ENCODE results near the gene AHNAK2. TPM values are rescaled to one million over a fixed set of nuclear protein-coding genes. Genes with fewer than 3 reads are reported as not detected.

AHNAK2 gene
- total RNA-seq, 2 donors from 2014 or later = 5.1 to 21.5 TPM

- H3K4me3 ChIP-seq = no peak overlapping the region
- H3K4me1 ChIP-seq = no peaks in the 10 kb centered on the region
- no peak overlapping the region for H3K9ac ChIP-seq (ENCODE audit: low read depth in 2 of 2, low read length in 2 of 2)
- no peaks in the 10 kb centered on the region for H3K9me3 ChIP-seq
- no peaks in the 10 kb centered on the region for H3K36me3 ChIP-seq
- TF ChIP-seq CTCF (IDR thresholded peaks at IDR 0.05) = no peak
- H3K27ac ChIP-seq = no peak overlapping the region
- H3K27me3 ChIP-seq = no peaks in the 10 kb centered on the region
- intact Hi-C loops (cut with DNase I) = no loop called here
- no peak for DNase-seq
These were observed 35.6 kb downstream of the AHNAK2 start for GRCh38 chr14:104942586-104942985.

GRCh38 chr14:104941508-104942365, 36.4 kb downstream of the AHNAK2 start:
- no peaks in the 10 kb centered on the region for H3K4me1 ChIP-seq
- intact Hi-C loops (cut with DNase I) = no loop called here
- no peak overlapping the region for H3K9ac ChIP-seq (ENCODE audit: low read depth in 2 of 2, low read length in 2 of 2)
- no peak for DNase-seq
- H3K36me3 ChIP-seq = no peaks in the 10 kb centered on the region
- no peaks in the 10 kb centered on the region for H3K27me3 ChIP-seq
- H3K9me3 ChIP-seq = no peaks in the 10 kb centered on the region
- no peak for TF ChIP-seq CTCF (IDR thresholded peaks at IDR 0.05)
- H3K4me3 ChIP-seq = no peak overlapping the region
- no peak overlapping the region for H3K27ac ChIP-seq

GRCh38 chr14:104940526-104941150, 37.5 kb downstream of the AHNAK2 start:
- no peaks in the 10 kb centered on the region for H3K36me3 ChIP-seq
- no peak for TF ChIP-seq CTCF (IDR thresholded peaks at IDR 0.05)
- H3K27ac ChIP-seq = no peak overlapping the region
- H3K9me3 ChIP-seq = no peaks in the 10 kb centered on the region
- H3K4me3 ChIP-seq = no peak overlapping the region
- peaks cover 3% of the 10 kb centered on the region for H3K27me3 ChIP-seq
- no peak for DNase-seq
- intact Hi-C loops (cut with DNase I) = no loop called here
- H3K4me1 ChIP-seq = no peaks in the 10 kb centered on the region
- no peak overlapping the region for H3K9ac ChIP-seq (ENCODE audit: low read depth in 2 of 2, low read length in 2 of 2)

DNA sequence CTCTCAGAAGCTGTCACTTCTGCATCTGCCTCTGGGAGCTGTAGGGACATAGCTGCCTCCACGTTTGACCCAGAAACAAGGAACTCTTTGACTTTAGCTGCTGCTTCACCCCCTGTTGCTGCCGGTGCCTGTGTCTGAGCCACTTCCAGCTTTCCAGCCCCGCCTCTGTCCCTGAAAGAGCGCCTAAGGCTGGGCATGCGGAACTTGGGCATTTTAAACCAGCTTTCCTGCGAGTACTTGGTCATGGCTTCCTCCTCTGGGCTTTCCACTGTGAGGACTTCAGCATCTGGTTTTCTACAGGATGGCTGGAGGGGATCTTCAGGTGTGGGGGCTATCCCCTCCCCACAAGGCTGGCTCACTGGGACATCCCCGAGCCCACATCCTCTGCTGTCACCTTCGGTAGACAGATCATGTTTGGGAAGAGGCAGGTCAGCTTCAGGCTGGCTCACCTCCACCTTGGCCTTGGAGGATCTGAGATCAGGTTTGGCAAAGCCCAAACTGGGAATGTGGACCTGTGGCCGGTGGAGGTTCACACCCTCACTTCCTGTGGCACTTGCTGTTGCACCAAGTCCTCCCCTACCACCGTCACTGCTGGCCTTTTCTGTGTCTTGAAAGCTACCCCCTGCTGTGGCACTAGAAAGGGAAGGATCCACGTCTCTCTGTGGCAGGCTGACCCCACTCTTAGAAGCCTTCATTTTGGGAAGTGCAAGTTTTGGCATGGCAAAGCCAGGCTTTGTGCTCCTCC, 38.3 kb downstream of the AHNAK2 start:
- no peaks in the 10 kb centered on the region for H3K36me3 ChIP-seq
- no peak for DNase-seq
- no peak overlapping the region for H3K27ac ChIP-seq
- peaks cover 3% of the 10 kb centered on the region for H3K27me3 ChIP-seq
- no peak overlapping the region for H3K4me3 ChIP-seq
- intact Hi-C loops (cut with DNase I) = no loop called here
- no peak overlapping the region for H3K9ac ChIP-seq (ENCODE audit: low read depth in 2 of 2, low read length in 2 of 2)
- H3K9me3 ChIP-seq = no peaks in the 10 kb centered on the region
- TF ChIP-seq CTCF (IDR thresholded peaks at IDR 0.05) = no peak
- no peaks in the 10 kb centered on the region for H3K4me1 ChIP-seq

GRCh38 chr14:104938960-104939359, 39.2 kb downstream of the AHNAK2 start:
- Histone ChIP-seq H3K36me3 (no peaks in the 10 kb centered on the region), H3K27ac (no peak overlapping the region), H3K9me3 (no peaks in the 10 kb centered on the region), H3K27me3 (peaks cover 3% of the 10 kb centered on the region), H3K9ac (ENCODE audit: low read depth in 2 of 2, low read length in 2 of 2) (no peak overlapping the region), H3K4me1 (no peaks in the 10 kb centered on the region), H3K4me3 (no peak overlapping the region)
- no peak for TF ChIP-seq CTCF (IDR thresholded peaks at IDR 0.05)
- intact Hi-C loops (cut with DNase I) = no loop called here
- no peak for DNase-seq

Measured in colonic mucosa (tissue), 4 donors.